ENCODE results near the gene EVC2. TPM values are rescaled to one million over a fixed set of nuclear protein-coding genes. Genes with fewer than 3 reads are reported as not detected.

Gene EVC2
- total and polyA plus RNA-seq, 2 of the 13 experiments (the other 11 are each of a cell fraction or from before 2014, with no cell fraction given) = not detected

DNA sequence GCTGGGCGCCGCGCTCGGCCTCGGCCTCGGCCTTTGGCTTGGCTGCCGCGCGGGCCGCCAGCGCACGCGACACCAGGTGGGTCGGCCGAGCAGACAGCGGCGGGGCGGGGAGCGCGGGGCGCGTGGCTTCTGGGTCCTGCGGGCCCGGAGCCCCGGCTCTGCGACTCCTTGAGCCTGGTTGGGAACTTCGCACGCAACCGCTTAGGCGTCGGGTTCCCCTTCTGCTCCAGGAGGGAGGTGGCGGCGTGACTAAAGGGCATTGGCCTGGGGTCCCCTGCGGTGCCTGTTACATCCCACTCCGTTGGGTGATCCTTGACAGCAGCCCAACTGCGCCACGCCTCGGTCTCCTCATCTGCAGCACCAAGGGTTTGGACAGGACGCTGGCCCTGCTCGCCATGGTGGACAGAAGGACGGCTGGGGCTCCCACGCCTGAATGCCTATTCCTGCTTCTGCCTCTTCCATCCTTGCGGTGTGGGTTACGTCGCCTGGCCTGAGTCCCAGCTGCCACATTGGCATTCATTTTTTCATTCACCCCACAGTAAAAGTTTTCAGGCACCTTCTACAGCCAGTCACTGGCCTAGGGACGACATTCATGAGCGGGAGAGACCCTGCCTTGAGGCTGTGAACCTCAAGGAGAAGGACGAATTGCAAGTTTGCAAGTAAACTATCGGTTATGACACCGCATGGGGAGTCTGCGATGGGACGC lies 3.3 kb upstream of the EVC2 start (continued):
- TF ChIP-seq, protein P1, sequence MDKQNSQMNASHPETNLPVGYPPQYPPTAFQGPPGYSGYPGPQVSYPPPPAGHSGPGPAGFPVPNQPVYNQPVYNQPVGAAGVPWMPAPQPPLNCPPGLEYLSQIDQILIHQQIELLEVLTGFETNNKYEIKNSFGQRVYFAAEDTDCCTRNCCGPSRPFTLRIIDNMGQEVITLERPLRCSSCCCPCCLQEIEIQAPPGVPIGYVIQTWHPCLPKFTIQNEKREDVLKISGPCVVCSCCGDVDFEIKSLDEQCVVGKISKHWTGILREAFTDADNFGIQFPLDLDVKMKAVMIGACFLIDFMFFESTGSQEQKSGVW (CRISPR knock-in tag; IDR thresholded peaks at IDR 0.05; ENCODE audit: borderline replicate concordance) = no peak
- TF ChIP-seq, protein P2, sequence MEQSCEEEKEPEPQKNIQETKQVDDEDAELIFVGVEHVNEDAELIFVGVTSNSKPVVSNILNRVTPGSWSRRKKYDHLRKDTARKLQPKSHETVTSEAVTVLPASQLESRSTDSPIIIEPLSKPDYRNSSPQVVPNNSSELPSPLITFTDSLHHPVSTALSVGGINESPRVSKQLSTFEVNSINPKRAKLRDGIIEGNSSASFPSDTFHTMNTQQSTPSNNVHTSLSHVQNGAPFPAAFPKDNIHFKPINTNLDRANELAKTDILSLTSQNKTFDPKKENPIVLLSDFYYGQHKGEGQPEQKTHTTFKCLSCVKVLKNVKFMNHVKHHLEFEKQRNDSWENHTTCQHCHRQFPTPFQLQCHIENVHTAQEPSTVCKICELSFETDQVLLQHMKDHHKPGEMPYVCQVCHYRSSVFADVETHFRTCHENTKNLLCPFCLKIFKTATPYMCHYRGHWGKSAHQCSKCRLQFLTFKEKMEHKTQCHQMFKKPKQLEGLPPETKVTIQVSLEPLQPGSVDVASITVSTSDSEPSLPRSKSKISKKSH (CRISPR knock-in tag; IDR thresholded peaks at IDR 0.05; ENCODE audit: borderline replicate concordance) = peak; percentile 68; the same call in 1 of the 2 replicates
- TF ChIP-seq ZNF557 (CRISPR knock-in tag; IDR thresholded peaks at IDR 0.05) (no peak), ZSCAN21 (CRISPR knock-in tag; IDR thresholded peaks at IDR 0.05; ENCODE audit: borderline replicate concordance) (peak; percentile 41; the same call in 1 of the 2 replicates), ARNT (IDR thresholded peaks at IDR 0.05) (no peak), TGIF2 (CRISPR knock-in tag; IDR thresholded peaks at IDR 0.05) (no peak), PHF8 (CRISPR knock-in tag; IDR thresholded peaks at IDR 0.05) (peak; percentile 4; the same call in 1 of the 2 replicates), RFXANK (CRISPR knock-in tag; IDR thresholded peaks at IDR 0.05) (no peak), PHF5A (CRISPR knock-in tag; IDR thresholded peaks at IDR 0.05; ENCODE audit: low read depth, unreplicated experiment) (no peak), TAF1 (CRISPR knock-in tag; IDR thresholded peaks at IDR 0.05) (0 out of 2 replicates have a peak, but pooled peaks have one; percentile 2)
- TF ChIP-seq, protein P3, sequence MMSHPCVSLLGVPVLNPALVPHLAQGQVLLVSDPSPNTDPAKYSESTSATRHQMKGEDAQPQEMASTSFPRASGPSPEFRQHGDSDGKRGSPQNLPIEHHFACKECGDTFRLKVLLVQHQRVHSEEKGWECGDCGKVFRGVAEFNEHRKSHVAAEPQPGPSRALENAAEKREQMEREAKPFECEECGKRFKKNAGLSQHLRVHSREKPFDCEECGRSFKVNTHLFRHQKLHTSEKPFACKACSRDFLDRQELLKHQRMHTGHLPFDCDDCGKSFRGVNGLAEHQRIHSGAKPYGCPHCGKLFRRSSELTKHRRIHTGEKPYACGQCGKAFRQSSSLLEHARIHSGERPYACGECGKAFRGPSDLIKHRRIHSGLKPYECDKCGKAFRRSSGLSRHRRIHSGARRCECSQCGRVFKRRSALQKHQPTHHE (CRISPR knock-in tag; IDR thresholded peaks at IDR 0.05; ENCODE audit: borderline replicate concordance) = no peak
- TF ChIP-seq, protein P4, sequence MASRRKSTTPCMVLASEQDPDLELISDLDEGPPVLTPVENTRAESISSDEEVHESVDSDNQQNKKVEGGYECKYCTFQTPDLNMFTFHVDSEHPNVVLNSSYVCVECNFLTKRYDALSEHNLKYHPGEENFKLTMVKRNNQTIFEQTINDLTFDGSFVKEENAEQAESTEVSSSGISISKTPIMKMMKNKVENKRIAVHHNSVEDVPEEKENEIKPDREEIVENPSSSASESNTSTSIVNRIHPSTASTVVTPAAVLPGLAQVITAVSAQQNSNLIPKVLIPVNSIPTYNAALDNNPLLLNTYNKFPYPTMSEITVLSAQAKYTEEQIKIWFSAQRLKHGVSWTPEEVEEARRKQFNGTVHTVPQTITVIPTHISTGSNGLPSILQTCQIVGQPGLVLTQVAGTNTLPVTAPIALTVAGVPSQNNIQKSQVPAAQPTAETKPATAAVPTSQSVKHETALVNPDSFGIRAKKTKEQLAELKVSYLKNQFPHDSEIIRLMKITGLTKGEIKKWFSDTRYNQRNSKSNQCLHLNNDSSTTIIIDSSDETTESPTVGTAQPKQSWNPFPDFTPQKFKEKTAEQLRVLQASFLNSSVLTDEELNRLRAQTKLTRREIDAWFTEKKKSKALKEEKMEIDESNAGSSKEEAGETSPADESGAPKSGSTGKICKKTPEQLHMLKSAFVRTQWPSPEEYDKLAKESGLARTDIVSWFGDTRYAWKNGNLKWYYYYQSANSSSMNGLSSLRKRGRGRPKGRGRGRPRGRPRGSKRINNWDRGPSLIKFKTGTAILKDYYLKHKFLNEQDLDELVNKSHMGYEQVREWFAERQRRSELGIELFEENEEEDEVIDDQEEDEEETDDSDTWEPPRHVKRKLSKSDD (CRISPR knock-in tag; IDR thresholded peaks at IDR 0.05; ENCODE audit: low read depth) = no peak
